Measurements from ENCODE around the gene THADA.
"Not testable (repeated sequence)": the region's sequence is repeated elsewhere in the genome, so short reads cannot be mapped to it uniquely, and the experiment has no call there.

Gene THADA

DNA sequence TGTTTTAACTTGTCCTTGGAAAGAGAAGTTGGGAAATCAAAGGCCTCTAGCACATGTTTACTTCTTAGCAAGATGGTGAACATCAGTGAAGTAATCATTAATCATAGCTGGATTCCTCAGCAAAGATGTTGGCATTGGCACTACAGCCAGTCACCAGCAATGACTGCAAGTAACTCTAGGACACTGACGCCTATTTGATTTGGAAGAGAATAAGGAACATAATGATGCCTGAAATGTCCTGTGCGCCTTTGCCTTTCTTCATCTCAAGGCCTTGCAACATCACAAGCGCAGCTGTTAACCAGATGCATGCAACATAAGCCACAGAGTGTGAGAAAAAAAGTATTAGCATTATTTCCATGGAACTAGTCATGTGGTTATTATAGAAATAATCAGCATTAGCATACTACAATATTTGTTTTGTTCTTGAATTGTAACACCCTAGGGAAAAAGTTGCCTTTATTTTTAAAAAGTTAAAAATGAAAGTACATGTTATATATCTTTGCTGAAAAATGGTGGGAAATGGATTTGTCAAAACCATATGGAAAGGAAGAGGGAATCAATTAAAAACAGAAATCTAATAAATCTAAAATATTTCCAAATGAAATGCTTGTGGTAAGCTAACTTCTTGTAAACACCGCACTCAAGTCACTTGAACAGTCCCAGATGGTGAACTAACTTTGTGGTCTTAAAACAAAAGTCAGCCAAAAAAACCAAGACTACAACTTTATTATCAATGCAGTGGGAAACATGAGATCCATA, 55.6 kb downstream of the THADA start:
- peak; percentile 12 to 70 for DNase-seq

DNA sequence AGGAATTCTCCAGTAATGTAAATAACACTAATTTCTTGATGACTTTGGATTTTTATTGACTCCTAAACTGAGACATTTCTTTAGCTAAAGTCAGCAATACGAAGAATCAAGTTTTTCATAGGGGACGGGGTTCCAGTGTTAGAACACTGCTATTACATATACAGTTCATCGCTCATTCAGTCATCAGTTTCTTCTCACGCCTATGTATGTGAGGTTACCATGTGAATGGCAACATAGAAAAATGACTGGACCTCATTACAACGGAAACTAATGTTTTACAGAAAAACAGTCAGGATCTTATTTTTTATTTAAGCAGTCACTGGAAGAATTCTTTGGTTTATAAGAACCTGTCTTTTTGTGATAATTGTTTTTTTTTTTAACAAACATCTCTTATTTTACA, 56.4 kb downstream of the THADA start:
- no peak for DNase-seq

DNA sequence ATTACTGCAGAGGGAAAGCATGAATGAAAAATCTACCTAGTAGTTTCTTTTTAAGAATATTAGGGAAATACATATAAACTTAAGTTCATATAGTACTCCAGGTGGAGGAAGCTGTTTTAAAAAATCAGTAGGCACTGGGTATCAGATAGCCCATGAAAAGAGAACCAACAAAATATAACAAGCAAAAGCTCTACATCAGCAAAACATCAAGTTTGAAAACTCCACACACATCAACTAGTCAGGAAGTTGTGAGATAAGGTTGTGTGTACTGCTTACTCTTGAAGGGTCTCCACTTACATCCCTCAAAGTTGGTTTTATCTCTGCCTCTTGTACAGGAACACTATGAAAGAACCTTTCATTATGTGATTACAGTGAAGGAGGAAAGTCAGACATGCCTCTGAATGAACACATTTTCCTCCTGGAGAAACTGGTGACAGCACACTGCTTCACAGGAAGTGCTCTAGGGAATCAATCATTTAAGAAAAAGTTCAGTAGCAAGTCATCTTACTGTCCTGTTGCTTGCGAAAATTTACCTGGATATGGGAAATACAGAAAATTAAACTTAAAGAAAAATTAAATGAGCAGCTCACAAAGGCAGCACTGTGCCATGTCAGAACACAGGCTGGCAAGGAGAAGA, 57.7 kb downstream of the THADA start:
- no peak for DNase-seq

DNA sequence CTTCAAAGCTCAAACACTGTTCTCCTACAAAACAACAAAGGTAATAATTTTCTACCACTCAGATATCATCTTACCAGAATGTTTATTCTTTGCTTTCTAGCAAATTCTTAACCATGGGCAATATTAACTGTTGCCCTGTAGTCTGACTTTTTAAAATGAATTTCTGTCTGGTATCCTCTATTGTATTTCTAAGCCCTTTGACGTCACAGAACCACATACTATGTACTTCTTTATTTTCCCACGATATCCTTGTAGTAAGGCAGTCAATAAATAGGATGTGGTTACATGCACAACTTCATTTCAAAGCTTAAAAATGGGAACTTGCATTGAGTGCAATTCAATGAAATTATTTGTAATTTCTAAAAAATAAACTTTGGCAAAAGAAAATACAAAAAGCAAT, 58.7 kb downstream of the THADA start:
- DNase-seq, result peak in 1 of 2 donors; percentile 36

DNA sequence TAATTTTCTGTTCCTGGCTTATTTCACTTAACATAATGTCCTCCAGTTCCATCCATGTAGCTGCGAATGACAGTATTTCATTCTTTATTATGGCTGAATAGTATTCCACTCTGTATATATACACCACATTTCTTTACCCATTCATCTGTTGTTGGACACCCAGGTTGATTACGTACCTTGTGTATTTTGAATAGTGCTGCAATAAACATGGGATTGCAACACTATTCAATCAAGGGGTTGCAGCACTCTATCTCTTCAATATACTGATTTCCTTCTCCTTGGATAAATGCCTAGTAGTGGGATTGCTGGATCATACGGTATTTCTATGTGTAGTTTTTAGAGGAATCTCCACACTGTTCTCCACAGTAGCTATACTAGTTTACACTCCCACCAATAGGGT, 61.3 kb downstream of the THADA start:
- DNase-seq, result no peak

DNA sequence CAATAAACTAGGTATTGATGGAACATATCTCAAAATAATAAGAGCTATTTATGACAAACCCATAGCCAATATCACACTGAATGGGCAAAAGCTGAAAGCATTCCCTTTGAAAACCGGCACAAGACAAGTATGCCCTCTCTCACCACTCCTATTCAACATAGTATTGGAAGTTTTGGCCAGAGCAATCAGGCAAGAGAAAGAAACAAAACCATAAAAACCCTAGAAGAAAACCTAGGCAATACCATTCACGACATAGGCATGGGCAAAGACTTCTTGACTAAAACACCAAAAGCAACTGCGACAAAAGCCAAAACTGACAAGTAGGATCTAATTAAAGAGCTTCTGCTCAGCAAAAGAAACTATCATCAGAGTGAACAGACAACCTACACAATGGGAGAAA, 63.3 kb downstream of the THADA start:
- DNase-seq, result not testable (repeated sequence)

DNA sequence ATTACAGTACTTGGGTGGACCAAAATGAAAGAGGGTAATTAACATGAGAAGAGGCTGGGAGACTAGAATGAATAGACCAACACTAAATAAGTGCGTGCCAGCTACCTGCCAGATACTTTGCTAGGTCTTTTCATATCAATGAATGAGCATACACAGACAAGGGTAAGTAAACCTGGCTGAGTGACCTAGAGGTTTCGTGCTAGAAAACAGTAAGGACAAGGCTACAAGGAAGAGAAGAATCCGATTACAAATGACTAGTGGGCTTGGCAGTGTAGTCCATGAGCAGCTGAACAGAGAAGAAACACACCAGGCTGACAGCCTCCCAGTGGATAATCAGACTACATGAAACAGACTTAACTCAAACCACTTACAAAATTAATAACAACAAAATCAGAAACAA, 64.6 kb downstream of the THADA start:
- DNase-seq, result no peak

DNA sequence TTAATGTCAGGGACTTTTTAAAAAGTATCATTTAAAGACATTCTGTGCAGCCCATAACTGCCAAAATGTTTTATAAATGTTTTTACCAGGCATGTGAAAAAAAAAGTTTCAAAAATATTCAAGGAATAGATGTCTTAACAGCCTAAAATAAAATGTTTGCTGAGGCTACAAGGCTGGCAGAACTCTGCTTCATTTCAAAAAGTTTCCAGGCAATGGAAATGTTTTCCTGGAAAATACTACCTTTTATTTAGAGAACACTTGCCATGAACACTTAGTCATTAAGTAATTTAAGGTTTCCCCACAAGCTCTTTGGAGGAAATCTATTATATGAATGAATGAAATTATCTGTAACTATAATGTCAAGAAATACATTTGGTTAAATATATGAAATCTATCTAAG, 68.8 kb downstream of the THADA start:
- DNase-seq, result no peak

DNA sequence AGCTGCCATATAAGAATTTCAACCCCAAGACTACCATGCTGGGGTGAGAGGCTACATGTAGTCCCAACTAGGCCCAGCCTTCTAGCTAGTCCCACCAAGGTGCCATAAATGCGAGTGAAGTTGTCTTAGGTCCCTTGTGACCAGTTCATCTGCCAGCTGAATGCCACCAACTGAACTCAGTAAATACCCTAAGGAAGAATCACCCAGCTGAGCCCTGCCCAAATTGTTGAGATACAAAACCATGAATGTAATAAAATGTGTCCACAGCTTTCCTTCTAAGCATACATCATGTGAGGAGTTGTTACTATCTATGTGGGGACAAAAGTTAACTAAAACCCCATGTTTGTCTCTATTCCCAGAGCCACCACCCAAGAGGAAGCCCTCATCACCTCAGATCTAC, 70.3 kb downstream of the THADA start:
- DNase-seq, result no peak

DNA sequence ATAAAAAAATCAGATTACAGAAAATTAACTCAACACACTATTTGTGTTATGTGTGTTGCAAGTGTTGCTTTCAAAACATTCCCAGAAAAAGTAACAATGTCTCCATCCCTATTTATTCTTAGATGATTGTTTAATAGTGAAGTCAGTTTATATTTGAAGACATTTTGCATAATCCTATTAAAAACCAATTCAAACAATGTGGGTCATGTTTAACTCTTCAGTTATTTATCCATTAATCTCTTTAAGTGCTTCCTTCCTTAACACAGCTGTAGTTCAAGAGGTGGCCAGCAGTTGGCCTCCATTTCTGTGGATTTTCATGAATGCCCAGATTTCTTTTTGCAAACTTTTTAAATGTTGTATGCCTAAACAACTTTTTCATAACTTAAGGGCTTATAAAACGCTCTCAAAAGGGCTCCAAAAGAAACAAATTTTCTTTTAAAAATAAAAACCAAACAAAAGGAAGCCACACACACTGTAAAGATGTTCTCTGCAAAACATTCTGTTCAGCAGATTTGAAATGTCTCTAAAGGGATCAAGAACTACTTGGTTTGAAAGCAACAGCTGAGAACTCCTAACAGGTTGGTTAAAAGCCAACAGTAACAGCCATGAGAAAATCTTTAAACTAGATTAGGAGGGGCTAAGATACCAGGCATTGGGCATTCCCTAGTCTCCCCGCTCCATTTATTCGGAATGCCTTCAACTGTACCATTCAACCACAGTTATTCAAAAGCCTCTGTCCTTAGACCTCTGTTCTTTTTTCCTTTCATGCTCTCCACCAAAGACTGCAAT, 71.5 kb downstream of the THADA start:
- no peak for DNase-seq

DNA sequence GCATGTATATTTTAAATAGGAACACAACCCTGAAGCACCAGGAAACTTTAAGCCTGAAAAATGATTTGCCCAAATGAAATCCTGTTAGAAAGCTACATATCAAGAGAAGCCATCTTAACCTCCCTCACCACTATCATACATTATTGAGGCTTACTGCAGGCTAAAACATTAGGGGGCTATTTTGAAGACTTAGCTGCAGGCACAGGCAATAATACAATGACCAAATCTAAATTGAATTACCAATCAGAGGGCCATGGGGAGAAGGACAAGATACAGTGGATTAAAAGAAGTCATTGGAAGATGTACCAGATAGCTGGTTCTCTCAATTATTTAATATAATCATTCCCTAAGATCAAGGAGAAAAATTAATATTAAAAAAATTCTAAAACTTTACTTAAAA, 73.7 kb downstream of the THADA start:
- DNase-seq, result no peak

DNA sequence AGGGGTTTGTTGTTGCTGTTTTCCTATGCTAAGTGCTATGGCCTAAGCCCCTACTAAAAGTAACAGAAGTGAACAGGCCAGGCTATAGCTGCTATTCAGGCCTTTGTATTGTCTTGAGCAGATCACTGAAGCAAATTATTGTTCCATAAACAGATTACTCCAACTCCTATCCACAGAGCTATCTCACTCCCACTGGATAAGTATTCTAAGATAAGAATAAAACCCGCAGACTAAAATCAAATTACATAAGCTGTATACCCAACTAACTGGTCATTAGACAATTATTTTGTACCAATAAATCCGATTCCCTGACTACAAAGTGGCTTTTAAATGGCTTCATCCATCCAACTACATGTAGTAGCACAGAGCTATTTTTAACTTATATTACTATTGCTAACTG, 74.3 kb downstream of the THADA start:
- no peak for DNase-seq

DNA sequence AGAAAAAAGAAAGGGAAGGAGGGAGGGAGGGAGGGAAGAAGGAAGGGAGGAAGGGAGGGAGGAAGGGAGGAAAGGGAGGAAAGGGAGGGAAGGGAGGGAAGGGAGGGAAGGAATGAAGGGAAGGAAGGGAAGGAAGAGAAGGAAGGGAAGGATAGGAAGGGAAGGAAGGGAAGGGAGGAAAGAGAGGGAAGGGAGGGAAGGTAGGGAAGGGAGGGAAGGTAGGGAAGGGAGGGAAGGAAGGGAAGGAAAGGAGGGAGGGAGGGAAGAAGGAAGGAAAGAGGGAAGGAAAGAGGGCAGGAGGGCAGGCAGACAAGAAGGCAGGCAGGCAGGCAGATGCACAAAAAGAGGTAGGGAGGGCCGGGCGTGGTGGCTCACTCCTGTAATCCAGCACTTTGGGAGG, 74.9 kb downstream of the THADA start:
- no peak for DNase-seq

DNA sequence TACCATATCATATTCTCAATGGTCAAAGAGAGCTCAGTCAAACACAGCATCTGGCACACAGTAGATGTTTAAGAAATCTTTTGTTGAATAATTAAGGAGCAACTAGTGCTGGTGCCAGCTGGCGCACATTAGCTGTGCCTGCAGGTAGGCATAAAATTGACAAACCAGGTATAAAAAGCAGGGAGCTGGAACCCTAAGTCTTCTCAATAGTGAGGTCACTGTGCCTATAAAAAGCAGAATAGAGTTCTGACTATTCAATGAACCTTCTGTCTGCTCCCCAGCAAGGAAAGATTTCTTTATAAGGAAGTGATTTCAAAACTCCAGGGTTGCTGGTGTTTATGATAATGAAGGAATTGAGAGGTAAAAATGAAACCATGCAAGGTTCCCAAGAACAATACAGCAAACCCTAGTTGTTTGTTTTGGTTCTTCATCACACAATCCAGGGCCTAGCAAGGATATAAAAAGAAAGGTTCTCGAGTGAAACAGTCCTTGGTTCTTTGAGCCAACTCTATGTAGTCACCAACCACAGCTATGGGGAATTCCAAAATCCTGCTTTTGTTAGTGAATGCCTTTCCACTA, 76.1 kb downstream of the THADA start:
- peak in 1 of 2 donors; percentile 30 for DNase-seq

DNA sequence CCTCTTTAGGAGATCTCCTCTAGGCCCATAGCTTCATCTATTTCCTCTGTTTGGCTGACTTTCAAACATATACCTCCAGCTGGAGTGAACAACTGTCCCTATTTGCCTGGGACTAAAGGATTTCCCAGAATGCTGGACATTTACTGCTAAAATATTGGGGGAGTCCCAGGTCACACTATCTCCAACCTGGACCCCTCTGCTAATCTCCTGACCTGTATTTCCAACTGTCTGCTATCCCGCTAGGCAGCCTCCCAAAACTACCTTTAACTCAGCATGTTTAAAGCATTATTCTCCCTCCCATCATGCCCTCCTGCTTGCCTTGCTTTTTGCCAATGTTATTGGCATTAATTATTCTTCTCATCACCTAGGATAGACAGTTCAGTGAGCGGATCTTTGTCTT, 77.1 kb downstream of the THADA start:
- DNase-seq, result no peak

DNA sequence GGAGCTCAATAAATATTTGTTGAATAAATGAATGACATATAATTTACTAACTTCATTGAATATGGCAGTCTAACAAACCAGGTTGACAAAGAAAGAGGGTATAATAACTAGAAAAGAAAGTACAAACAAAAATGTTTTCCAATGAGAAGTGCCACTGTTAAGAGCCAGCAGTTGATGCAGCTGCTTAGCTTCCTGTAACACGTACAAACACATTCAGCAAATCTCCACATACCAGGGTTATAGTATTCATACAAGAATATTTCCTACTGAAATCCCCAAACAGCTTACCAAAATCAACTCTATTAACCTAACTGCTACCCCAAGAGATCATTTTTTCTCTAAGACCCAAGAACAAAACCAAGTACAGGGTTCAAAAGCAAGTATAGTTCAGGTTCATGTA, 77.7 kb downstream of the THADA start:
- no peak for DNase-seq

DNA sequence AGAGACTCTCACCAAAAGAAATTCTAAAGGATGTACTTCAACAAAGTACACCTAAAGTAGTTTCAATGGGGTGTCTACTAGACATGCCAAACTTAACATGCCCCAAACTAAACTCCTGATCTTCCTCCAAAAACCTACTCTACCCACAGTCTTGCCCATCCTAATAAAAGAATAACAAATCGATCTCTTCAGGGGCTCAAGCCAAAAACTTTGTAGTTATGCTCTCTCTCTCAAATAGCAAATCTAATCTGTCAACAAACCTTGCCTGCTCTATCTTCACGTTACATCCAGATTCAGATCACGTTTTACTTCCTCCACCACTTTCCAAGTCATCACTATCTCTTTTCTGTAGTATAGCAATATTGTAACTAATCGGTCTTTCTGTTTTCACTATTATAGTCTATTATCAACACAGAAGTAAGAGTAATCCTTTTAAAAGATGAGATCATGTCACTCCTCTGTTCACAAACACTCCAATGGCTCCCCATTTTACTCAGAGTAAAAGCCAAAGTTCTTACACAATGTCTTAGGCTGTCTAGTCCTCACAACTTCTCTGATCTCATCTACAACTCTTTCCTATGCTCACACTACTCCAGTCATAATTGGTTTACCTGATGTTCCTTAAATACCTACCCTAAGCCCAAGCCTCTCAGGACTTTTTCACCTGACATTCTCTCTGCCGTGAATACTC, 79.9 kb downstream of the THADA start:
- no peak for DNase-seq

DNA sequence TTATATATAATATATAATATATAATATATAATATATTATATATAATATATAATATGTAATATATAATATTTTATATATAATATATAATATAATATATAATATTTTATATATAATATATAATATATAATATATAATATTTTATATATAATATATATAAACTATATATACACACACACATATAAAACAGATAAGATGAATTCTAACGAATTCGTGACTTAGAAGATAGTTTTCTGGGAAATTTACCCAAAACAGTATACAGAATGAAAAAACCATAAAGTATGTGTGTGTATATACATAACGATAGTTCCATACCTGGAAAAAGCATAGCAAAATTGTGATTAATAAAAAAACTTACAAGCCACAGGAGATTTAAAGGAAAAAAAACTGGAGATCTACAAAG, 80.6 kb downstream of the THADA start:
- DNase-seq, result no peak

DNA sequence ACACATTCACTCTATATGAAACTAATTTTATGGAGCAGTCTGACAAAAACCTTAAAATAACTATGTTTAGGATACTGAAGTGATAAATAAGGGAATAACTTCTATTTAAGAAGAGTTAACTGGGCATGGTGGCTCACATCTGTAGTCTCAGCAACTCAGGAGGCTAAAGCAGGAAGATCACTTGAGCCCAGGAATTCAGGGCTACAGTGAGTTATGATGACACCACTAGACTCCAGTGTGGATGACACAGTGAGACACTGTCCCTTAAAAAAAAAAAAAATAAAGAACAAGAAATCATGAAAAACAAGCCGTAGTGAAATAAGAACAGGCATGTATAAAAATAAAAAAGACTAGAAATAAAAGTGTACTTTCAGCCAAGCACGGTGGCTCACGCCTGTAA, 82.0 kb downstream of the THADA start:
- DNase-seq, result no peak

DNA sequence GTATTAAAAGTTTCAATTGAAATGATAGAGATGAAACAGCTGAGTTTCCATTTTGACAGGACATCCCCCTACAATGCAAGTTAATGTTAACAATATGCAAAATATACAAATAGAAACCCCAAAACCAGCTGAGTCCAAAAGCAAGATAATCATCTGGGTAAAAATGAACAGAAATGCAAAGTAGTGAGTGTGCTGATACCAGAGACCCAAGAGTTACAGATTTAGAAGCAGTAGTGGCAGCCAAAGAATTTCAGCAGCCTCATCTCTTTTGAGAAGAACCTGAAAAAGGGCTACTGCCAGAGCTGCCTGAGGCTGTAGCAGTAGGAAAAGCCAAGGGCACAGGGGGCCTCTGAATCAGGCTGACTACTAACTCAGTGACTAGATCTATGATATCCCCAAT, 82.6 kb downstream of the THADA start:
- DNase-seq, result no peak

DNA sequence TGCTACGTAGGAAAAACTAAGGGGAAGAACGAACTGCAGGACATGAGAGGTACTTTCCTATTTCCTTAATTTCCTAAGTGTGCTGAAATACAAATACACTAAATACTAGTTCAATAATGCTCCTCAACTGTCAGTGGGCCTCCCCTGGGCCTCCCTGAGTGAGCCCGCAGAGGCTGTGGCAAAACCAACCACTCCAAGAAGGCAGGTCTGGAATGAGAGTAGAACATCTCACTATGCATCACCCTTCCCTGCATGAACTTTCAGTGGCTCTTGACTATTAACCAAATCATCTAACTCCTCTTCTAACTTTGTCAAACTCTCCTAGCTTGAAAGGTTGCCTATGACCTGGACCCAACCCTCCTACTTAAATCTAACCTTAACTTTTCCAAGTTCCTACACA, 84.6 kb downstream of the THADA start:
- DNase-seq, result no peak

DNA sequence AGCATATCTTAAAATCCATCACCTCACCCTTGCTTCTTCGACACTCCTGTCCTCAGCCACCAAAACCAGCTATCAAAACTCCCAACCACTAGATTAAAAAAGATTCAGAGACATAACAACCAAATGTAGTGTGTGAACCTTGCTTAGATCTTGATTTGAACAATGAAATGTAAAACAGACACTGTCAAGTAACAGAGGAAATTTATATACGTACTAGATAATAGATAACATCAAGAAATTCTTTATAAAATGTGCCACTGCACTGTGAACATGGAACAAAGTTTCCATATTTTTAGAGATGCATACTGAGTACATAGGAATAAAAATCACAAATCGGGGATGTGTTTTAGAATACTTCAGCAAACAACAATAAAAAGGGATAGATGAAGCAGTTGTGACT, 86.0 kb downstream of the THADA start:
- DNase-seq, result no peak

DNA sequence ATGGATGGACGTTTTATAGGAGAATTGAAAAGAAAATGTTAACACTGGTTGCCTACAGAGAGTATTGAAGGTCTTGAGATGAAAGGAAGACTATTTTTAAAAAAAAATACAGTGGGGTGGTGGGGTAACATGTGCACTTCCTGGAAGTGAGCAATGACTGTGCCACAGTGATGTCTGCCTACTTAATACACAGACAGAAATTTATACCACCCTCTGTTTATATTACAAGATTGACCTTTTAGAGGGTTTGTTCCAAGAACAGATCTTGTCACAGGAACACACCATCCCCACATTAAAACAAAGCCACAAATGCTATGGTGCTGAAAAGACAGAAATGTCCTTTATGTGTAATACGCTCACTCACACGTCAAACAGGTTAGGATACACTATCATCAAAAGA, 87.6 kb downstream of the THADA start:
- DNase-seq, result peak in 1 of 2 donors; percentile 17

Data from CD4-positive, alpha-beta T cell treated with Interleukin-4 for 1 hour (primary cell).